ENCODE data around the gene ABHD2. TPM values are rescaled to one million over a fixed set of nuclear protein-coding genes. Genes with fewer than 3 reads are reported as not detected.

ABHD2 gene
- polyA plus RNA-seq, 1 experiment = 69.6 TPM

- TF ChIP-seq, protein P1, sequence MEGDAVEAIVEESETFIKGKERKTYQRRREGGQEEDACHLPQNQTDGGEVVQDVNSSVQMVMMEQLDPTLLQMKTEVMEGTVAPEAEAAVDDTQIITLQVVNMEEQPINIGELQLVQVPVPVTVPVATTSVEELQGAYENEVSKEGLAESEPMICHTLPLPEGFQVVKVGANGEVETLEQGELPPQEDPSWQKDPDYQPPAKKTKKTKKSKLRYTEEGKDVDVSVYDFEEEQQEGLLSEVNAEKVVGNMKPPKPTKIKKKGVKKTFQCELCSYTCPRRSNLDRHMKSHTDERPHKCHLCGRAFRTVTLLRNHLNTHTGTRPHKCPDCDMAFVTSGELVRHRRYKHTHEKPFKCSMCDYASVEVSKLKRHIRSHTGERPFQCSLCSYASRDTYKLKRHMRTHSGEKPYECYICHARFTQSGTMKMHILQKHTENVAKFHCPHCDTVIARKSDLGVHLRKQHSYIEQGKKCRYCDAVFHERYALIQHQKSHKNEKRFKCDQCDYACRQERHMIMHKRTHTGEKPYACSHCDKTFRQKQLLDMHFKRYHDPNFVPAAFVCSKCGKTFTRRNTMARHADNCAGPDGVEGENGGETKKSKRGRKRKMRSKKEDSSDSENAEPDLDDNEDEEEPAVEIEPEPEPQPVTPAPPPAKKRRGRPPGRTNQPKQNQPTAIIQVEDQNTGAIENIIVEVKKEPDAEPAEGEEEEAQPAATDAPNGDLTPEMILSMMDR (IDR thresholded peaks at IDR 0.05; ENCODE audit: insufficient read depth, low read depth, low read length) = peak; percentile 98
- H3K27me3 ChIP-seq (ENCODE audit: control insufficient read depth, insufficient read depth, low read length) = no peaks in the 10 kb centered on the region
- peak; percentile 6 for DNase-seq (ENCODE audit: low read depth)
- CTCF ChIA-PET = interaction anchor here (0.6 to 13.0 kb wide), 43 partner anchors 10 to 401 kb away, joined by 3 to 306 read pairs (median 4); partner anchors contain the start of genes ABHD2 and HAPLN3
- no peaks in the 10 kb centered on the region for H3K36me3 ChIP-seq (ENCODE audit: control insufficient read depth, insufficient read depth, low read length)
- no peak overlapping the region for H3K4me3 ChIP-seq (ENCODE audit: low read depth, low read length)
- POLR2A ChIA-PET = interaction anchor here (0.6 kb wide), 1 partner anchor 31 kb away, joined by 3 read pairs; the partner anchor contains the start of gene ABHD2
Measured at GRCh38 chr15:89057506-89058133, 30.6 kb upstream of the ABHD2 start.

DNA sequence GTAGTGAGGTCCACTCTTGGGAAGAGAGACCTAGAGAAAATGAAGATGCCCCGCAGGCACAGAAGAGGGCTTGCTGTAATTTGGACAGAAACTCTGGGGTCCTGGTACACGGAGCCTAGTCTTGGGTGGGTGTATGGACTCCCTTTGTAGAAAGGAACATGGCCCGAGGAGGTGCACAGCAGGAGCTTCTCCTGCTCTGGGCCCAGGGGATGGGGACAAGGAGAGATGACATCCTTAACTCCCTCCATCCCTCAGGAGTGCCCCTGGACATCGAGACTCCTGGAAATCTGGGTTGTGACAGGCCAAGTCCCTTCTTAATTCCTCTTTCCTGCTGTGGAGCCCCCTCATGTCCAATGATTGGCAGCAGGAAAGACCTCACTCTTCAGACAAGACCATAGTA is 29.9 kb upstream of the ABHD2 start:
- DNase-seq (ENCODE audit: low read depth) = no peak
- Histone ChIP-seq H3K27me3 (ENCODE audit: control insufficient read depth, insufficient read depth, low read length) (no peaks in the 10 kb centered on the region), H3K36me3 (ENCODE audit: control insufficient read depth, insufficient read depth, low read length) (no peaks in the 10 kb centered on the region), H3K4me3 (ENCODE audit: low read depth, low read length) (no peak overlapping the region)
- TF ChIP-seq, protein P1 (IDR thresholded peaks at IDR 0.05; ENCODE audit: insufficient read depth, low read depth, low read length) = no peak
- POLR2A ChIA-PET = no interaction called here
- CTCF ChIA-PET = interaction anchor here (0.6 to 13.0 kb wide), 28 partner anchors 9 to 153 kb away, joined by 3 to 306 read pairs (median 6); partner anchors contain the start of gene ABHD2

GRCh38 chr15:89058876-89059405 is 29.3 kb upstream of the ABHD2 start:
- Histone ChIP-seq H3K27me3 (ENCODE audit: control insufficient read depth, insufficient read depth, low read length) (no peaks in the 10 kb centered on the region), H3K4me3 (ENCODE audit: low read depth, low read length) (no peak overlapping the region), H3K36me3 (ENCODE audit: control insufficient read depth, insufficient read depth, low read length) (no peaks in the 10 kb centered on the region)
- TF ChIP-seq, protein P1 (IDR thresholded peaks at IDR 0.05; ENCODE audit: insufficient read depth, low read depth, low read length) = no peak
- DNase-seq (ENCODE audit: low read depth) = no peak
- CTCF ChIA-PET = interaction anchor here (0.8 to 13.0 kb wide), 13 partner anchors 15 to 154 kb away, joined by 3 to 306 read pairs (median 12); partner anchors contain the start of gene ABHD2
- POLR2A ChIA-PET = no interaction called here

GRCh38 chr15:89066280-89066679 is 22.0 kb upstream of the ABHD2 start:
- TF ChIP-seq, protein P1 (IDR thresholded peaks at IDR 0.05; ENCODE audit: insufficient read depth, low read depth, low read length) = no peak
- CTCF ChIA-PET = no interaction called here
- H3K36me3 ChIP-seq (ENCODE audit: control insufficient read depth, insufficient read depth, low read length) = no peaks in the 10 kb centered on the region
- H3K4me3 ChIP-seq (ENCODE audit: low read depth, low read length) = no peak overlapping the region
- no peak for DNase-seq (ENCODE audit: low read depth)
- H3K27me3 ChIP-seq (ENCODE audit: control insufficient read depth, insufficient read depth, low read length) = no peaks in the 10 kb centered on the region
- POLR2A ChIA-PET = no interaction called here

- H3K27me3 ChIP-seq (ENCODE audit: control insufficient read depth, insufficient read depth, low read length) = no peaks in the 10 kb centered on the region
- CTCF ChIA-PET = interaction anchor here (1.2 to 1.5 kb wide), 3 partner anchors 9 to 12 kb away, joined by 3 to 5 read pairs (median 3); no protein-coding TSS in a partner anchor
- H3K4me3 ChIP-seq (ENCODE audit: low read depth, low read length) = no peak overlapping the region
- TF ChIP-seq, protein P1 (IDR thresholded peaks at IDR 0.05; ENCODE audit: insufficient read depth, low read depth, low read length) = no peak
- no peak for DNase-seq (ENCODE audit: low read depth)
- H3K36me3 ChIP-seq (ENCODE audit: control insufficient read depth, insufficient read depth, low read length) = no peaks in the 10 kb centered on the region
- POLR2A ChIA-PET = no interaction called here
Measured at GRCh38 chr15:89067751-89068150, 20.5 kb upstream of the ABHD2 start.
